Measurements from ENCODE around the gene PLEKHA4. TPM values are rescaled to one million over a fixed set of nuclear protein-coding genes. Genes with fewer than 3 reads are reported as not detected.
A peak's percentile ranks its signal among the peaks of the same experiment; 100 is the strongest.

Gene PLEKHA4
- total RNA-seq, 4 donors from 2014 or later, result 11.4 to 27.4 (median 18.9) TPM

- Histone ChIP-seq H3K4me3 (peak overlapping the region; percentile 44 to 57 (median 48)), H3K36me3 (peaks cover 0 to 13% (median 4%) of the 10 kb centered on the region in 4 donors), H3K9me3 (no peaks in the 10 kb centered on the region), H3K4me1 (peaks cover 23 to 37% (median 32%) of the 10 kb centered on the region in 4 donors), H3K27me3 (no peaks in the 10 kb centered on the region), H3K27ac (replicated peaks in 1 of 4) (peak overlapping the region; percentile 76 to 84 (median 81))
- no peak for DNase-seq (ENCODE audit: extremely low spot score)
- intact Hi-C loops (cut with DNase I), result no loop called here
- TF ChIP-seq POLR2A (IDR thresholded peaks at IDR 0.05; ENCODE audit: low read depth), result no peak
- 40% methylated on average over 7 of the region's 7 CpGs for WGBS
These were observed 687 bp downstream of the PLEKHA4 start for GRCh38 chr19:48867746-48868113.

GRCh38 chr19:48867123-48867745, 1.2 kb downstream of the PLEKHA4 start:
- Histone ChIP-seq H3K4me3 (peak overlapping the region; percentile 44 to 57 (median 48)), H3K4me1 (peaks cover 23 to 37% (median 32%) of the 10 kb centered on the region in 4 donors), H3K9me3 (no peaks in the 10 kb centered on the region), H3K36me3 (peaks cover 0 to 13% (median 4%) of the 10 kb centered on the region in 4 donors), H3K27ac (replicated peaks in 1 of 4) (peak overlapping the region; percentile 76 to 84 (median 81)), H3K27me3 (no peaks in the 10 kb centered on the region)
- no peak for TF ChIP-seq POLR2AphosphoS5 (IDR thresholded peaks at IDR 0.05)
- TF ChIP-seq CTCF (IDR thresholded peaks at IDR 0.05), result no peak
- TF ChIP-seq EP300 (IDR thresholded peaks at IDR 0.05), result no peak
- TF ChIP-seq POLR2A (IDR thresholded peaks at IDR 0.05; ENCODE audit: low read depth), result no peak
- DNase-seq (ENCODE audit: extremely low spot score), result no peak
- intact Hi-C loops (cut with DNase I), result no loop called here
- WGBS, result 58% methylated on average over 14 of the region's 14 CpGs

GRCh38 chr19:48866692-48867091, 1.7 kb downstream of the PLEKHA4 start:
- intact Hi-C loops (cut with DNase I), result no loop called here
- 68% methylated on average over 5 of the region's 6 CpGs for WGBS
- TF ChIP-seq POLR2AphosphoS5 (IDR thresholded peaks at IDR 0.05) (no peak), POLR2A (IDR thresholded peaks at IDR 0.05; ENCODE audit: low read depth) (no peak), CTCF (IDR thresholded peaks at IDR 0.05) (no peak), EP300 (IDR thresholded peaks at IDR 0.05) (no peak)
- Histone ChIP-seq H3K27ac (replicated peaks in 1 of 4) (peak overlapping the region in 3 of 4 donors; percentile 7 to 84 (median 82)), H3K9me3 (no peaks in the 10 kb centered on the region), H3K36me3 (peaks cover 0 to 13% (median 5%) of the 10 kb centered on the region in 4 donors), H3K27me3 (no peaks in the 10 kb centered on the region), H3K4me1 (peaks cover 23 to 33% (median 28%) of the 10 kb centered on the region in 4 donors), H3K4me3 (peak overlapping the region in 3 of 4 donors; percentile 44 to 57 (median 48))
- DNase-seq (ENCODE audit: extremely low spot score), result no peak

GRCh38 chr19:48862827-48863226, 5.6 kb downstream of the PLEKHA4 start:
- Histone ChIP-seq H3K9me3 (no peaks in the 10 kb centered on the region), H3K36me3 (peaks cover 0 to 35% (median 15%) of the 10 kb centered on the region in 4 donors), H3K27me3 (no peaks in the 10 kb centered on the region), H3K27ac (replicated peaks in 1 of 4) (no peak overlapping the region), H3K4me1 (peaks cover 11 to 23% (median 15%) of the 10 kb centered on the region in 4 donors), H3K4me3 (no peak overlapping the region)
- DNase-seq (ENCODE audit: extremely low spot score), result no peak
- TF ChIP-seq CTCF (IDR thresholded peaks at IDR 0.05), result no peak
- no peak for TF ChIP-seq POLR2A (IDR thresholded peaks at IDR 0.05; ENCODE audit: low read depth)
- no peak for TF ChIP-seq EP300 (IDR thresholded peaks at IDR 0.05)
- TF ChIP-seq POLR2AphosphoS5 (IDR thresholded peaks at IDR 0.05), result no peak
- 88% methylated on average over 7 of the region's 7 CpGs for whole genome bisulfite sequencing
- intact Hi-C loops (cut with DNase I), result no loop called here

- intact Hi-C loops (cut with DNase I), result no loop called here
- no peak overlapping the region for H3K4me3 ChIP-seq
- no peaks in the 10 kb centered on the region for H3K27me3 ChIP-seq
- H3K27ac ChIP-seq (replicated peaks in 1 of 4), result no peak overlapping the region
- WGBS, result 89% methylated on average over 16 of the region's 18 CpGs
- H3K36me3 ChIP-seq, result peaks cover 0 to 38% (median 15%) of the 10 kb centered on the region in 4 donors
- no peak for DNase-seq (ENCODE audit: extremely low spot score)
- TF ChIP-seq POLR2A (IDR thresholded peaks at IDR 0.05; ENCODE audit: low read depth) (no peak), CTCF (IDR thresholded peaks at IDR 0.05) (no peak), POLR2AphosphoS5 (IDR thresholded peaks at IDR 0.05) (no peak), EP300 (IDR thresholded peaks at IDR 0.05) (no peak)
- H3K9me3 ChIP-seq, result no peaks in the 10 kb centered on the region
- H3K4me1 ChIP-seq, result peaks cover 0 to 8% (median under 1%) of the 10 kb centered on the region in 4 donors
These were observed 7.1 kb downstream of the PLEKHA4 start for GRCh38 chr19:48861313-48861712.

Measured in esophagus muscularis mucosa (tissue), 4 donors.